Fibroblast of mammary gland (primary cell): Measurements from ENCODE around the gene PTPRM.

Source experiments
- DNase-seq: peaks from one replicate; pipeline ENCODE4 v3.0.0-alpha.2; 2010; ENCODE audit warnings: low read depth
- H3K4me3 ChIP-seq: 2 replicates; pipeline ENCODE4 v1.5.1; 2011; ENCODE audit warnings: low read depth, mild to moderate bottlenecking, low read length, moderate library complexity; ENCODE audit not compliant: control insufficient read depth
- TF ChIP-seq, protein P1 (sequence below): conservative IDR thresholded peaks from 2 replicates; pipeline ENCODE4 v1.5.1; 2011; ENCODE audit warnings: low read depth, low read length, inconsistent platforms; ENCODE audit not compliant: control insufficient read depth, insufficient read depth

PTPRM gene

DNA sequence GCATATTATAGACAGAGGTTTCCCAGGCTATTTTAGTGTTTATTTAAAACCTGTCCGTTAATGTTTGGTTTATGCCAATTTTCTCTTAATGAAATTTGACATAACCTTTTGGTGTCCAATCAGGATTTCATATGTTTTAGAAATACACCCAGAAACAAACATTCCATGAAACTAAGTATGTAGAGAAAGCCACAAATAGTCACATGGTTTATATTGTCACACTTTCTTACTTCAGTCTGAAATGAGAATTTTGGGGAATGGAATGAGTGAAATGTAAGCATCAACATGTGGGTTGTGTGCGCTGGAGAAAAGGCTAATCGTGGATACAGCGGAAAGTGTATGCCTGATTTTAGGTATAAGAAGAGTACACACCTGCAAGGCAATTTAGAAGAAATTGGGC, 765.2 kb downstream of the PTPRM start:
- DNase-seq: no peak
- no peak overlapping the region for H3K4me3 ChIP-seq
- TF ChIP-seq, protein P1, sequence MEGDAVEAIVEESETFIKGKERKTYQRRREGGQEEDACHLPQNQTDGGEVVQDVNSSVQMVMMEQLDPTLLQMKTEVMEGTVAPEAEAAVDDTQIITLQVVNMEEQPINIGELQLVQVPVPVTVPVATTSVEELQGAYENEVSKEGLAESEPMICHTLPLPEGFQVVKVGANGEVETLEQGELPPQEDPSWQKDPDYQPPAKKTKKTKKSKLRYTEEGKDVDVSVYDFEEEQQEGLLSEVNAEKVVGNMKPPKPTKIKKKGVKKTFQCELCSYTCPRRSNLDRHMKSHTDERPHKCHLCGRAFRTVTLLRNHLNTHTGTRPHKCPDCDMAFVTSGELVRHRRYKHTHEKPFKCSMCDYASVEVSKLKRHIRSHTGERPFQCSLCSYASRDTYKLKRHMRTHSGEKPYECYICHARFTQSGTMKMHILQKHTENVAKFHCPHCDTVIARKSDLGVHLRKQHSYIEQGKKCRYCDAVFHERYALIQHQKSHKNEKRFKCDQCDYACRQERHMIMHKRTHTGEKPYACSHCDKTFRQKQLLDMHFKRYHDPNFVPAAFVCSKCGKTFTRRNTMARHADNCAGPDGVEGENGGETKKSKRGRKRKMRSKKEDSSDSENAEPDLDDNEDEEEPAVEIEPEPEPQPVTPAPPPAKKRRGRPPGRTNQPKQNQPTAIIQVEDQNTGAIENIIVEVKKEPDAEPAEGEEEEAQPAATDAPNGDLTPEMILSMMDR: no peak

GRCh38 chr18:8333961-8334360, 766.8 kb downstream of the PTPRM start:
- H3K4me3 ChIP-seq: no peak overlapping the region
- TF ChIP-seq, protein P1: no peak

DNA sequence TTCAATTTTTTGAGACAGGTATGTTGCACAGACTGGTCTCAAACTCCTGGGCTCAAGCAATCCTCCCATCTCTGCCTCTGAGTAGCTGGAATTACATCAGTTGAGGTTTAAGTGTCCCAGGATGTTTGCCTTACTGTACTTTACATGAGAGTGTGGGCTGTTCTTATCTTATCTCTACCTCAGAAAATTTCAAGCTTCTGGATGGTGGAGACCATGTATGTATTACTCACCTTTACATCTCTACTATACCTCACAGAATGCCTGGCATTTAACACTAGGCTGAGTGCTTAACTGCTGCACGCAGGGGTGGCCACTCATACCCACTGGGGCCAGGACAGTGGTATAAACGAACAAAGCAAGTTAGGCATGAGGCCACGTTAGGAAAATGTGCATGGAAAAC, 770.1 kb downstream of the PTPRM start:
- TF ChIP-seq, protein P1: no peak
- no peak for DNase-seq
- H3K4me3 ChIP-seq: no peak overlapping the region

More at GRCh38 chr18:8333961-8334360, 766.8 kb downstream of the PTPRM start:
- no peak for DNase-seq

DNA sequence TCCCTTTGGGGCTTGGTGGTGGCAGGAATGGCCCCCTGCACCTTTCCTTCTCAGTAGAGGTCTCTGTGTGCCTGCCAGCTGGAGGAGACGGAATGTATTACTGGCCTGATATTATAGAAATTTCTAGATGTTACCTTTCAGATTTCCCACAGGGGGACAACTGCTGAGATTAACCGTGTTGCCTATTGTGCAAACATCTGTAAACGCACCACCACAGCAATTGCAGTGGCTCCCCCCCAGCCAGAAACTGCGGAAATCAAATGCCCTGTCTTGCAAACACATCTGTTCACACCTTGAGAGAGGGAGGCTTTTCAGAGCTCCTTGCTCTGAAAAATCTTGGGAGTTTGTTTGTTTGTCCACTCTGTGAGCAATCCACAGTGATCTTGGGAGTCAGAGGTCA, 772.1 kb downstream of the PTPRM start:
- H3K4me3 ChIP-seq: no peak overlapping the region
- no peak for DNase-seq
- TF ChIP-seq, protein P1: no peak

GRCh38 chr18:8339952-8340351, 772.8 kb downstream of the PTPRM start:
- H3K4me3 ChIP-seq: no peak overlapping the region
- DNase-seq: no peak
- TF ChIP-seq, protein P1: no peak

DNA sequence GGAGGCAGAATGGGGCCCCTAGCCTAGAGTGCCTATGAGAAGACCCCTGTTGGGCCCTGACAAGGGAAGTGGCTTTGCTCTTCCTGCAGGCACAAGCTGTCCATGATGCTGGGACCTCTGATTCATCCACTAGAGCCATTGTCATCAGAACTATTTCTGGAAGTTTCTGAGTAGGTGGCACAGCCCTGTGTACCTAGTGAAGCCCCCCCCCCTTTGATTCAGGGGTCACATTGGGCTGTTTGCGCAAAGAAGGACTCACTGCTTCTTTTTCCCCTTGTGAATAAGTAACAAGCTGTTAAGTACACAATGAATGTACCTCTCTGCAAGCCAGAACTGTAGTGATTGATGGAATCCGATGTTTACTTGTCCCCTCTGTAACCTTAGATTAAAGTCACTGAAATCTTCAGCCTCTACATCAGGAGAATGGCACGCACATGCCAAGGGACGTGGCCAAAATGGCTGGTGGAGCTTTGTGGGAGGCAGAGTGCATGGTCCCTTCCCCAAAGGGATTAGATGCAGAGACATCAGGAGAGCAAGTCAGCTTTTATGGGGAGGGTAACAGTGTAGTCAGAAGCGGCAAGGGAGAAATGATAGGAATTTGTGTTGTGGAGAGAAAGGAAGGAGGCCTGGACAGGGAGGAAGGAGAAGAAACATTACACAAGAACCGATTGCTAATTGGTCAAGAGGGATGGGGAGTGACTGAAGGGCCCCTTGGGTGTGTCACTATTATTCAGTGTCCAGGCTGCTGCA, 774.5 kb downstream of the PTPRM start:
- no peak overlapping the region for H3K4me3 ChIP-seq
- TF ChIP-seq, protein P1: no peak
- peak; percentile 12 for DNase-seq

GRCh38 chr18:8348051-8348720, 781.1 kb downstream of the PTPRM start:
- TF ChIP-seq, protein P1: no peak
- no peak overlapping the region for H3K4me3 ChIP-seq
- DNase-seq: no peak
